ENCODE measurements around the gene FOCAD.

The FOCAD gene

GRCh38 chr9:20989923-20990341 lies 305.9 kb downstream of the FOCAD start:
- TF ChIP-seq CTCF (IDR thresholded peaks at IDR 0.05), result no peak
- H3K36me3 ChIP-seq, result peaks cover 0 to 12% (median 9%) of the 10 kb centered on the region in 3 donors
- intact Hi-C loops (cut with DNase I; ENCODE audit: low total_unique reads), result no loop called here
- H3K27ac ChIP-seq, result no peak overlapping the region
- H3K4me3 ChIP-seq, result no peak overlapping the region
- no peaks in the 10 kb centered on the region for H3K9me3 ChIP-seq
- H3K4me1 ChIP-seq, result peaks cover 0 to 43% (median 21%) of the 10 kb centered on the region in 4 donors
- peak; percentile 51 to 74 for DNase-seq
- no peaks in the 10 kb centered on the region for H3K27me3 ChIP-seq

- H3K9me3 ChIP-seq, result no peaks in the 10 kb centered on the region
- H3K4me3 ChIP-seq, result no peak overlapping the region
- intact Hi-C loops (cut with DNase I; ENCODE audit: low total_unique reads), result no loop called here
- H3K27ac ChIP-seq, result no peak overlapping the region
- peaks cover 0 to 12% (median 9%) of the 10 kb centered on the region in 3 donors for H3K36me3 ChIP-seq
- DNase-seq, result peak in 1 of 2 donors; percentile 36
- peaks cover 0 to 35% (median 21%) of the 10 kb centered on the region in 4 donors for H3K4me1 ChIP-seq
- no peaks in the 10 kb centered on the region for H3K27me3 ChIP-seq
- TF ChIP-seq CTCF (IDR thresholded peaks at IDR 0.05), result no peak
Measured at GRCh38 chr9:20990867-20991266, 306.8 kb downstream of the FOCAD start.

GRCh38 chr9:20994486-20994885 lies 310.4 kb downstream of the FOCAD start:
- TF ChIP-seq CTCF (IDR thresholded peaks at IDR 0.05), result no peak
- intact Hi-C loops (cut with DNase I; ENCODE audit: low total_unique reads), result no loop called here
- Histone ChIP-seq H3K27ac (no peak overlapping the region), H3K4me3 (no peak overlapping the region), H3K4me1 (peaks cover 0 to 24% (median 10%) of the 10 kb centered on the region in 4 donors), H3K27me3 (no peaks in the 10 kb centered on the region), H3K9me3 (no peaks in the 10 kb centered on the region), H3K36me3 (peaks cover 0 to 18% (median 14%) of the 10 kb centered on the region in 3 donors)
- no peak for DNase-seq

- intact Hi-C loops (cut with DNase I; ENCODE audit: low total_unique reads), result no loop called here
- peaks cover 0 to 9% (median 7%) of the 10 kb centered on the region in 3 donors for H3K36me3 ChIP-seq
- TF ChIP-seq CTCF (IDR thresholded peaks at IDR 0.05), result no peak
- H3K4me3 ChIP-seq, result no peak overlapping the region
- peaks cover 0 to 13% (median 3%) of the 10 kb centered on the region in 4 donors for H3K4me1 ChIP-seq
- no peaks in the 10 kb centered on the region for H3K27me3 ChIP-seq
- no peaks in the 10 kb centered on the region for H3K9me3 ChIP-seq
- DNase-seq, result no peak
- H3K27ac ChIP-seq, result no peak overlapping the region
Measured at GRCh38 chr9:20995616-20996015, 311.6 kb downstream of the FOCAD start.

GRCh38 chr9:20996809-20997208 lies 312.8 kb downstream of the FOCAD start:
- Histone ChIP-seq H3K27ac (no peak overlapping the region), H3K4me3 (no peak overlapping the region), H3K9me3 (no peaks in the 10 kb centered on the region), H3K4me1 (peaks cover 0 to 12% (median 3%) of the 10 kb centered on the region in 4 donors), H3K27me3 (no peaks in the 10 kb centered on the region), H3K36me3 (peaks cover 0 to 6% (median 5%) of the 10 kb centered on the region in 3 donors)
- no peak for TF ChIP-seq CTCF (IDR thresholded peaks at IDR 0.05)
- no peak for DNase-seq
- intact Hi-C loops (cut with DNase I; ENCODE audit: low total_unique reads), result no loop called here

Measured in tibial artery (tissue), 4 donors.